Liver (tissue), 2 donors: ENCODE results near the gene C17orf50.

ENCODE experiments used
- CTCF ChIP-seq: fragments of 150-350 bp; IDR thresholded peaks from 2 replicates; pipeline ENCODE4 v1.5.1; 2017; ENCODE audit warnings: improper control_type of control experiment, low read depth, low read length; ENCODE audit not compliant: missing input control
- ZBTB33 ChIP-seq: IDR thresholded peaks from 2 replicates; pipeline ENCODE4 v1.6.1; 2016; ENCODE audit warnings: antibody characterized with exemption
- donor health status: healthy.

- TF ChIP-seq CTCF (no peak), ZBTB33 (no peak)
Observed at GRCh38 chr17:35745749-35746320, 14.9 kb upstream of the C17orf50 start.
